ENCODE results near the gene JAZF1. TPM values are rescaled to one million over a fixed set of nuclear protein-coding genes. Genes with fewer than 3 reads are reported as not detected.

JAZF1 gene
- total and polyA plus RNA-seq, 2 of the 8 experiments (the other 6 are each of a cell fraction or from before 2014, with no cell fraction given): 2.6 to 21.8 TPM

- ChIA-PET CTCF (ENCODE audit: partially characterized antibody) (interaction anchor here (1.2 to 6.7 kb wide), 7 partner anchors 11 to 887 kb away, joined by 3 to 48 read pairs (median 8); no protein-coding TSS in a partner anchor), POLR2A (ENCODE audit: partially characterized antibody) (no interaction called here)
- H2AFZ ChIP-seq (ENCODE audit: low read length): no peak overlapping the region
- H4K20me1 ChIP-seq (replicated peaks in 1 of 2; ENCODE audit: control insufficient read depth in 1 of 2, insufficient read depth in 2 of 2, low read length in 2 of 2): no peaks in the 10 kb centered on the region
- no peak overlapping the region for H3K14ac ChIP-seq (ENCODE audit: insufficient read length)
- H4K91ac ChIP-seq (replicated peaks; ENCODE audit: insufficient read length, low read length): no peak overlapping the region
- no peak overlapping the region for H2BK15ac ChIP-seq (ENCODE audit: low read length)
- no peak overlapping the region for H2BK20ac ChIP-seq (ENCODE audit: low read length)
- no peak overlapping the region for H4K8ac ChIP-seq (ENCODE audit: extremely low read depth, insufficient read depth, low read length)
- H2AK5ac ChIP-seq (ENCODE audit: low read depth, low read length): no peak overlapping the region
- H3K79me2 ChIP-seq (ENCODE audit: control insufficient read depth in 1 of 2, insufficient read depth in 2 of 2, low read length in 2 of 2): no peaks in the 10 kb centered on the region
- H3K36me3 ChIP-seq (ENCODE audit: control insufficient read depth in 2 of 4, insufficient read depth in 4 of 4, low read length in 3 of 4): no peaks in the 10 kb centered on the region
- H4K5ac ChIP-seq (ENCODE audit: insufficient read length, low read depth, low read length): no peak overlapping the region
- H3K56ac ChIP-seq (replicated peaks; ENCODE audit: insufficient read length, low read depth, low read length): no peak overlapping the region
- no peak overlapping the region for H3K9ac ChIP-seq (replicated peaks in 1 of 4; ENCODE audit: extremely low read depth in 1 of 4, low read depth in 3 of 4, low read length in 3 of 4)
- H3K4me2 ChIP-seq (ENCODE audit: insufficient read depth in 1 of 2, low read depth in 2 of 2, low read length in 2 of 2): no peak overlapping the region
- no peak overlapping the region for H3K4me3 ChIP-seq (ENCODE audit: extremely low read depth in 1 of 4, insufficient read depth in 2 of 4, low read depth in 3 of 4, low read length in 4 of 4)
- DNase-seq (ENCODE audit: low read depth in 1 of 2, low spot score in 2 of 2): no peak
- no peak overlapping the region for H3K27ac ChIP-seq (ENCODE audit: low read depth, low read length)
- no peak overlapping the region for H3K4ac ChIP-seq (replicated peaks; ENCODE audit: insufficient read length, low read depth, low read length)
- H3K4me1 ChIP-seq (replicated peaks in 1 of 4; ENCODE audit: control insufficient read depth in 3 of 4, insufficient read depth in 4 of 4, low read length in 3 of 4): peaks cover 0 to 6% (median 0%) of the 10 kb centered on the region in 4 experiments; a peak in 2 of 7 replicates
- H3K9me3 ChIP-seq (ENCODE audit: insufficient read depth in 2 of 2, low read depth in 1 of 2, low read length in 1 of 2): no peaks in the 10 kb centered on the region
- no peak for FAIRE-seq
- no peak overlapping the region for H3K18ac ChIP-seq (ENCODE audit: extremely low read depth, low read length)
- H2BK5ac ChIP-seq (ENCODE audit: low read depth, low read length): no peak overlapping the region
- H2BK120ac ChIP-seq (replicated peaks; ENCODE audit: low read depth, low read length): no peak overlapping the region
- 89% methylated on average over 8 of the region's 8 CpGs; no CpG with 5 or more reads in 1 of the 2 experiments for WGBS, 2 experiments (ENCODE audit: extremely low coverage in 1 of 2, insufficient coverage in 1 of 2, insufficient read length in 1 of 2, insufficient replicate concordance in 2 of 2, low coverage in 1 of 2, low lambda C conversion rate in 2 of 2, missing lambda C conversion rate in 1 of 2)
- H2BK12ac ChIP-seq (ENCODE audit: low read depth, low read length): no peak overlapping the region
- no peaks in the 10 kb centered on the region for H3K23me2 ChIP-seq (ENCODE audit: low read depth, low read length)
- peaks cover 3% of the 10 kb centered on the region; the same call in 1 of the 2 replicates for H3K79me1 ChIP-seq (ENCODE audit: low read depth, low read length)
- no peaks in the 10 kb centered on the region for H3K27me3 ChIP-seq (replicated peaks in 1 of 4; ENCODE audit: control insufficient read depth in 3 of 4, extremely low read depth in 1 of 4, insufficient read depth in 3 of 4, low read length in 3 of 4)
- no peak overlapping the region for H3K23ac ChIP-seq (ENCODE audit: insufficient read length)
- TF ChIP-seq SP4 (IDR thresholded peaks at IDR 0.05; ENCODE audit: low read length) (no peak), ZNF274 (IDR thresholded peaks at IDR 0.05; ENCODE audit: borderline replicate concordance, extremely low read depth, low read length) (no peak), EZH2 (IDR thresholded peaks at IDR 0.05; ENCODE audit: low read depth, low read length, severe bottlenecking) (no peak), CBX8 (IDR thresholded peaks at IDR 0.05; ENCODE audit: borderline replicate concordance, low read depth, low read length) (no peak), KDM4A (IDR thresholded peaks at IDR 0.05; ENCODE audit: low read depth, low read length, severe bottlenecking) (no peak), HDAC6 (IDR thresholded peaks at IDR 0.05; ENCODE audit: low read depth, low read length) (no peak), SIX5 (IDR thresholded peaks at IDR 0.05; ENCODE audit: low read depth, low read length) (no peak), E2F6 (IDR thresholded peaks at IDR 0.05) (no peak), RAD21 (IDR thresholded peaks at IDR 0.05 in 1 of 2, conservative IDR thresholded peaks at IDR 0.05 in 1 of 2; ENCODE audit: low read depth in 2 of 2, low read length in 2 of 2) (no peak), ASH2L (IDR thresholded peaks at IDR 0.05; ENCODE audit: low read length) (no peak), EGR1 (IDR thresholded peaks at IDR 0.05; ENCODE audit: borderline replicate concordance, low read depth, low read length) (no peak), YY1 (IDR thresholded peaks at IDR 0.05; ENCODE audit: low read depth, low read length) (no peak)
Measured at GRCh38 chr7:28083164-28083997, 97.2 kb downstream of the JAZF1 start.

Data from H1 (cell line).